Measurements from ENCODE around the gene TIGD3. TPM values are rescaled to one million over a fixed set of nuclear protein-coding genes. Genes with fewer than 3 reads are reported as not detected.

The TIGD3 gene
- total RNA-seq, 1 donor from 2014 or later = 0.43 TPM

DNA sequence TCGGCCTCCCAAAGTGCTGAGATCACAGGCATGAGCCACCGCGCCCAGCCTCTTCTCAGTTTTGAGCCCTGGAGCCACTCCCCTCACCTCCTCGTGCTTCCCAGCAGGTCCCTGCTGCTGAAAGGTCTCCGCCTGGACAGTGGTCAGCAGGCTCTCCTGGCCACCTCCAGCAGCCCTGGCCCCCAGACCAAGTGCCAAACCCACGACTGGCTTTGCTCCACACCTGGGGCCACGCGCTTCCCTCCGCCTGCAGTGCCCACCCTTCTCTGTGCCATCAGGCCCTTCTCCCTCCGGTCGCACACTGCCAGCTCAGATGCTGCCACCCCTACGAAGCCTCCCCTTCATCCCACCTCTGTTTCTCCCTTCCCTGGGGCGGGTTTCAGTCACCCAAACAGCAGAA is 44.7 kb downstream of the TIGD3 start:
- intact Hi-C loops (cut with DNase I) = no loop called here
- no peak overlapping the region for H3K4me3 ChIP-seq
- DNase-seq (no peak), ATAC-seq (no peak)
- no peak for TF ChIP-seq CTCF (IDR thresholded peaks at IDR 0.05)
- H3K9me3 ChIP-seq = no peaks in the 10 kb centered on the region
- H3K27me3 ChIP-seq = no peaks in the 10 kb centered on the region
- no peak overlapping the region for H3K27ac ChIP-seq
- peaks cover 9% of the 10 kb centered on the region for H3K4me1 ChIP-seq
- peaks cover 81% of the 10 kb centered on the region for H3K36me3 ChIP-seq

DNA sequence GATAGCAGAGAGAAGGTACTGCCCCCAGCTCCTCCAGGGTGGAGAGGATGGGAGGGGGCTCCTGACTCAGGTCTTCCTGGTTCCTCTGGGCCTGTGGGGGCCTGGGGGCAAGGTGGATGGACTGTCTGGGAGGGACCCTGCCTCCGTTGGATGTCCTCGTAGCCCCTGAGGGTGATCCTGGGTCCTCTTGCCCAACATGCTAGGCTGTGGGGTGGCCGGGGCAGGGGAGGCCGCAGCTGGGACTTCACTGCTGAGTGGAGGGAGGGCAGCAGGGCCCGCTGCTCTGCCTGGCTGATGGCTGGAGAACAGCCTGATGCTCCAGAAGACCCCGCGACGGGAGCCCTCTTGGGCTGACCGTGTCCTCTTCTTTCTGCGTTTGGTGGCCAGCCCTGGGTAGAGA is 45.3 kb downstream of the TIGD3 start:
- Histone ChIP-seq H3K4me3 (no peak overlapping the region), H3K9me3 (no peaks in the 10 kb centered on the region), H3K36me3 (peaks cover 79% of the 10 kb centered on the region), H3K4me1 (peaks cover 9% of the 10 kb centered on the region), H3K27me3 (no peaks in the 10 kb centered on the region), H3K27ac (no peak overlapping the region)
- TF ChIP-seq CTCF (IDR thresholded peaks at IDR 0.05) = no peak
- ATAC-seq (no peak), DNase-seq (peak; percentile 57)
- intact Hi-C loops (cut with DNase I) = no loop called here

- H3K27me3 ChIP-seq = no peaks in the 10 kb centered on the region
- TF ChIP-seq CTCF (IDR thresholded peaks at IDR 0.05) = no peak
- no peak overlapping the region for H3K27ac ChIP-seq
- H3K4me3 ChIP-seq = no peak overlapping the region
- DNase-seq = no peak
- H3K36me3 ChIP-seq = peaks cover 79% of the 10 kb centered on the region
- H3K9me3 ChIP-seq = no peaks in the 10 kb centered on the region
- H3K4me1 ChIP-seq = peaks cover 9% of the 10 kb centered on the region
- intact Hi-C loops (cut with DNase I) = no loop called here
- no peak for ATAC-seq
Measured at GRCh38 chr11:65400307-65401072, 45.9 kb downstream of the TIGD3 start.

DNA sequence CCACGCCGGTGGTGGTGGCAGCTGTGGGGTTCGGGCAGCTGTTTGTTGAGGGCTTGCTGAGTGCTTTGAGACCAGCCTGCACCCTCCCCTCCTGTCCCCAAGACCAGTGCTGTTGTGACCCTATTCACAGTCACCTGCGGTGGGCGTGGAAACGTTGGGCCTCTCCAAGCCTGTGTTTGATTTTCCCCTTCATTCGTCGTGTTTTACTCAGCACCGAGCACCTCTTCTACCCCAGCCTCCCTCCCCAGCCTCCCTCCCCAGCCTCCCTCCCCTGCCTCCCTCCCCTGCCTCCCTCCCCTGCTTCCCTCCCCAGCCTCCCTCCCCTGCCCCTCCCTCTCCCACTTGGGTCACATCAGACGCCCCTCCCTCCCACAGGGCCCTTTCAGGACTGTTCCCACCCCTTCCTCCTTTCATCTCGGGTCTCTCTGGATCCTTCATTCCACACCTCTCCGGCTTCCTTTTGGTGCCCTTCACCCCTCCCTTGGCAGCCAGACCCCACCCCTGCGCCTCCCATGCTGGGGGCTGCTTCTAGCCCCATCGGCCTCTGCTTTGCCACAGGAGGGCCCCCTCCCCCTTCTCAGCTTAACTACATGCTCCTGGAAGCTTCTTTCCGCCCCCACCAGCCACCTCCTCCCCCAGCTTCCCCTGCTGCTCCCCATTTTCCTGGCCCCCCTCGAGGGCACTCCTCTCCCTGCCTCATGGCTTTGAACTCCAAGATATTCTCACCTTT is 46.7 kb downstream of the TIGD3 start:
- intact Hi-C loops (cut with DNase I) = no loop called here
- no peaks in the 10 kb centered on the region for H3K27me3 ChIP-seq
- H3K9me3 ChIP-seq = no peaks in the 10 kb centered on the region
- peaks cover 79% of the 10 kb centered on the region for H3K36me3 ChIP-seq
- no peak for DNase-seq
- peaks cover 9% of the 10 kb centered on the region for H3K4me1 ChIP-seq
- no peak for TF ChIP-seq CTCF (IDR thresholded peaks at IDR 0.05)
- no peak overlapping the region for H3K27ac ChIP-seq
- no peak overlapping the region for H3K4me3 ChIP-seq
- ATAC-seq = no peak

DNA sequence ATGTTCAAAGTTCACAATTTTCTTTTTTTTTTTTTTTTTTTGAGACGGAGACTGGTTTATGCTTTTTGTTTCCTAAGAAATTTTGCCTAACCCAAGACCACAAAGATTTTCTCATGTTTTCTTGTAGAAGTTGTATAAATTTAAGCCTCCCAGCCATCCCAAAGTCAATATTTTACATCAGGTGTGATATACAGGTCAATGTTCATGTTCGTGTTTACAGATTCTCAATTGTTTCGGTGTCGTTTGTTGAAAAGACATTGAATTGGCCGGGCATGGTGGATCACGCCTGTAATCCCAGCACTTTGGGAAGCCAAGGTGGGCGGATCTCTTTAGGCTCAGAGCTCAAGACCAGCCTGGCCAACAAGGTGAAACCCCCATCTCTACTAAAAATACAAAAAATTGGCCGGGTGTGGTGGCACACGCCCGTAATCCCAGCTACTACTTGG is 47.3 kb downstream of the TIGD3 start:
- TF ChIP-seq CTCF (IDR thresholded peaks at IDR 0.05) = no peak
- DNase-seq = no peak
- intact Hi-C loops (cut with DNase I) = no loop called here
- no peak overlapping the region for H3K27ac ChIP-seq
- H3K4me1 ChIP-seq = peaks cover 9% of the 10 kb centered on the region
- H3K4me3 ChIP-seq = no peak overlapping the region
- H3K36me3 ChIP-seq = peaks cover 79% of the 10 kb centered on the region
- no peaks in the 10 kb centered on the region for H3K9me3 ChIP-seq
- ATAC-seq = no peak
- H3K27me3 ChIP-seq = no peaks in the 10 kb centered on the region

Measured in upper lobe of right lung (tissue), 1 donor.